GM10847 (cell line): ENCODE measurements around the gene RRP15.

Experiments used
- POLR2A ChIP-seq: IDR thresholded peaks from 2 replicates; pipeline ENCODE4 v1.6.1; 2011; ENCODE audit not compliant: insufficient read length; ENCODE audit errors: extremely low read depth

RRP15 gene

GRCh38 chr1:218362418-218363076 is 77.5 kb downstream of the RRP15 start:
- TF ChIP-seq POLR2A = no peak

GRCh38 chr1:218363141-218363540 is 78.0 kb downstream of the RRP15 start:
- TF ChIP-seq POLR2A = no peak

DNA sequence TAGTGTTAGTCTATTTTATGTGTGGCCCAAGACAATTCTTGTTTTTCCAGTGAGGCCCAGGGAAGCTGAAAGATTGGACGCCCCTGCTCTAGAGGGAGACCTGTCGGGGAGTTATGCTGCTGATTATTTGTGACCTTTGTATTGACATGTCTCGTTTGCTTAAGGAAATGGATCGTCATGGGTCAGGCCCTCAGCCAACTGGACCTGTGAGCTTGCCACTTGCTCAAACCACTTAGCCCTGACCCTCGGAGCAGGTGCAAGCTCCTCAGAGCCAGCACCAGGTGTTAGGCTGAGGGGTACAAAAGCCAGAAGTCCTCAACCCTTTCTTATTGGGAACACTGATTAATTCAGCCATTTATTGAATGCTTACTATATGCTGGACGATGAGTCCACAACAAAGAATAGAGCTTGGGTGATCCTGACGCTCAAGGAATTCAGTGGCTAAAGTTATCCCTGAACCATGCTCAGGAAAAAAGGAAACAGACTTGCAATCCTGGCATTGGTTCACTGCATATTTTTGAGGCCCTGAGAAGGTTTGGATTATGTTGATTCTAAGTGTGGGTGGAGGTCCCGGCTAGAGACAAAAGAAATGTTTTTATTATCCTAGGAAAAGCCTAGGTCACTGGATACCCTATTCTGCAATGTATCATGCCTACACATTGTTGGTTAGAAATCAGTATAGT is 79.1 kb downstream of the RRP15 start:
- no peak for TF ChIP-seq POLR2A

GRCh38 chr1:218365226-218365999 is 80.3 kb downstream of the RRP15 start:
- no peak for TF ChIP-seq POLR2A

DNA sequence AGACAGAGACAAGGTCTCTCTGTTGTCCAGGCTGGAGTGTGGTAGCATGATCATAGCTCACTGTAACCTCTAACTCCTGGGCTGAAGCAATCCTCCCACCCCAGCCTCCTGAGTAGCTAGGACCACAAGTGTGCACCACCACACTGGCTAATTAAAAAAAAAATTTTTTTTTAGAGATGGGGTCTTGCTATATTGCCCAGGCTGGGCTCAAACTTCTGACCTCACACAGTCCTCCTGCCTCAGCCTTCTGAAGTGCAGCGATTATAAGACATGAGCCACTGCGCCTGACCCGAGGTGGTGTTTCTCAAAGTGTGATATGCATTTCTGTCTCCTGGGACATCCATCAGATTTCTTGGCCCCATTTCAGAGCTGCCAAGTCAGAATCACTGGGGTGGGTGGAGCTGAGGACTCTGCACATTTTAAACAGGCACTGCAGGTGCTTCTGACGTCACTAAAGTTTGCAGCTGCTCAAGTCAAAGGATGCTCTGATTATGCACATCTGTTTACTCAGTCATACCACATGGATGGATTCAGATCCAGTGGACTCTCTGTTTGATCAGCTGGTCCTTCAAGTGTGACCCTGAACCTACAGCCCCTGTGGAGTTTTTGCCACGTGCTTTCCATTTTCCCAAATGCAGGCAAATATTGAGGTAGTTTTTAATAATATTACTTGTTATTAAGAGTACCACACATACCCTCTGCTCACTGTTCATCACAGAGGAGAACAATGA is 81.4 kb downstream of the RRP15 start:
- no peak for TF ChIP-seq POLR2A

DNA sequence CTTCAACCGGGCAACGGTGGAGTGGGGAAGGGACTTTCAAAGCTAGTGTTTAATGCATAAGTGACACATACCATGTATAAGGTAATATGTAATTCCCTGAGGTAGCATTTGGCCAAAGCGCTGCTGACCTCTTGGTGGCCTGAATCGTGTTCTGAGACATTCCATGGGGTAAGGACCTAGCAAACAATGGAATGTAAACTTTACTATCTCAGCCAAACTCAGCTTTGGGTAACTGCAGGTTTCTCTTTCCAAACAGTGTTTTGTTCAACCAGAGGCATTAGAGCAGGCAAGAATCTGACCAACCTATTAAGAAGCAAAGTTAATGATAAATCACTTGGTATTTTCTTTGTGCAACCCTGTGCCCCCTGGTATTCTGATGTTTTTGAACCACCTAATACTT is 82.0 kb downstream of the RRP15 start:
- no peak for TF ChIP-seq POLR2A

DNA sequence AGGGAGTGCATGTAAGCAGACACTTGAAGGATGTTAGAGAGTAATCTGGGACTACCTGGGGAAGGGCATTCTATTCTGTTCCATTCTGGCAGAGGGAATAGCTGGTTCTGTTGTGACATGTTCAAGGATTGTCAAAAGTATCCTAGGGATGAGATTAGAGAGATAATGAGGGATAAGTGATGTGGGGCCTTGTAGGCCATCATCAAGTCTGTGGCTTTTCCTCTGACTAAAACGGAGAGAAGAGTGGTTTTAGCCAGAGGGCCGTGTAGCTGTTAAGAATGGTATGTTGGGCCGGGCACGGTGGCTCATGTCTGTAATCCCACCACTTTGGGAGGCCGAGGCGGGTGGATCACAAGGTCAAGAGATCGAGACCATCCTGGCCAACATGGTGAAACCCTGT is 83.6 kb downstream of the RRP15 start:
- TF ChIP-seq POLR2A = no peak

GRCh38 chr1:218369688-218370511 is 84.8 kb downstream of the RRP15 start:
- no peak for TF ChIP-seq POLR2A

GRCh38 chr1:218371927-218372672 is 87.0 kb downstream of the RRP15 start:
- TF ChIP-seq POLR2A = no peak

DNA sequence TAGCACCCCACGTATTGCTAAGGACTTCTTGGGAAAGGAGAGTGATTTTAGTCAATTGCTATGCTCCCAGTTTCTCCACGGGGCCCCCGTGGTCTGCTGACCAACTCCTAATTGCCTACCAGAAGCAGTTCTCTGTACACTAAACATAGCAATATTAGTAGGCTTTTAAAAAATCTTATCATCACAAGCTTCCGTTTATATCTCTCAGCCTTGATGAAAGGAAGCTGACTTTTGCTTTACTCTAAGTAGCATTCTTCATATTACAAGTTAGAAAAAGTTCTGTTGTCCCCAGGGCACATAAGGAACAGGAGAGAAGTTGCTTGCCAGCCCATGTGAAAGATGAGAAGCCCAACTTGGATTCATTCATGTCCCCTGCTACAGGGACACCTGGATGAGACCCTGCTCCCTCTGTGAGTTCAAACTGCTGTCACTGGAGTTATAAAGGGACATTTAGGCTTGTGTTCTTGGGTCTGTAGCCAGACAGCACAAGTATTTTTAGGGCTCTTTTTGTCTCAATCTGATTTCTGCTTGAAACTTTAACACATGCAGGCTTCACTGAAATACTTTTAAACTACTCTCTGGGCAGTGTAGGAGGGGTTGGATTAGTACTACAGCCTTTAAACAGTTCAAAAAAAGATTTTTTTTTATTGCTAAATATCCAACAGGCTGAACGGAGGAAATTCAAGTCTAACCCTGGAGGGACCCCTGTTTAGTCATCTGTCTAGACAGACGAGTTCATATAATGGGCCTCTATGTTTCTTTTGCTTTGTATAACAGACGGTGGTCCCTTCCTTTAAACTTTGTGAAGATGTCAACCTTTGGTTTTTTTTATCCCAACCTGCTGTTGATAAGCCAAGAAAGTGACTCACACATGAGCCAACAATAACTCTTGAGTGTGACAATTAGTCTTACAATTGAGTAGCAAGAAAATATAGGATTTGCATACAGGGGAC is 89.6 kb downstream of the RRP15 start:
- TF ChIP-seq POLR2A = no peak

DNA sequence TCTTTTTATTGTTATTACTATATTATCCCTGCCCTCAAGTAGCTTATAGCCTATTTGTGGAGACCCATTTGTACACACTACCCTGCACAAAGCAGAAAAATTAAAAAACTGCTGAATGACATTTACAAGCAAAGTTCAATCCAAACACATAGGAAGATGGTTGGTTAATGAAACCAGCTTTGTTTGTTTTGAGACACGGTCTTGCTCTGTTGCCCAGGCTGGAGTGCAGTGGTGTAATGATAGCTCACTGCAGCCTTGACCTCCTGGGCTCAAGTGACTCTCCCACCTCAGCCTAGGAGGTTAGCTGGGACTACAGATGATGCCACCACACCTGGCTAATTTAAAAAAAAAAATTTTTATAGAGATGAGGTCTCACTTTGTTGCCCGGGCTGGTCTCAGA is 91.6 kb downstream of the RRP15 start:
- TF ChIP-seq POLR2A = no peak

GRCh38 chr1:218377143-218377660 is 92.1 kb downstream of the RRP15 start:
- TF ChIP-seq POLR2A = no peak
